K562 (cell line): Measurements from ENCODE around the gene SLC25A28. TPM values are rescaled to one million over a fixed set of nuclear protein-coding genes. Genes with fewer than 3 reads are reported as not detected.

Experiments
- BRD9 ChIP-seq: fragments of 450-650 bp; IDR thresholded peaks from 2 replicates; pipeline ENCODE4 v1.6.1; 2018; ENCODE audit warnings: low read depth; ENCODE audit not compliant: partially characterized antibody
- CBFB ChIP-seq: sonication (generic); formaldehyde crosslinking; IDR thresholded peaks from 2 replicates; pipeline ENCODE4 v1.4.0; 2020; ENCODE audit warnings: mild to moderate bottlenecking, missing genetic modification reagents
- FOXK1 ChIP-seq: sonication (generic); formaldehyde crosslinking; IDR thresholded peaks from 2 replicates; pipeline ENCODE4 v1.8.0; 2022; ENCODE audit warnings: missing genetic modification reagents, mild to moderate bottlenecking, borderline replicate concordance
- HMGN3 ChIP-seq: IDR thresholded peaks from 2 replicates; pipeline ENCODE4 v1.6.1; 2011; ENCODE audit warnings: borderline replicate concordance, low read depth, mild to moderate bottlenecking, mixed read lengths, low read length; ENCODE audit not compliant: insufficient read length; ENCODE audit errors: extremely low read depth
- KAT8 ChIP-seq: fragments of 450-650 bp; IDR thresholded peaks from 2 replicates; pipeline ENCODE4 v1.6.1; 2016; ENCODE audit warnings: low read depth, mild to moderate bottlenecking
- LCOR ChIP-seq: sonication (generic); formaldehyde crosslinking; IDR thresholded peaks from 2 replicates; pipeline ENCODE4 v1.8.0; 2022; ENCODE audit warnings: mild to moderate bottlenecking, missing genetic modification reagents
- MAFF ChIP-seq: IDR thresholded peaks from 2 replicates; pipeline ENCODE4 v1.6.1; 2012; ENCODE audit warnings: low read length, improper control_type of control experiment
- SAP30 ChIP-seq: fragments of 200-600 bp; sonication (generic); IDR thresholded peaks from 2 replicates; pipeline ENCODE4 v1.6.1; 2012; ENCODE audit warnings: borderline replicate concordance, low read depth, mild to moderate bottlenecking, moderate library complexity, low read length, control low read depth, inconsistent platforms; ENCODE audit not compliant: insufficient read depth, poor library complexity, severe bottlenecking
- STAG1 ChIP-seq: sonication (generic); formaldehyde crosslinking; IDR thresholded peaks from 2 replicates; pipeline ENCODE4 v1.5.0; 2020; ENCODE audit warnings: missing genetic modification reagents, borderline replicate concordance
- ZNF24 ChIP-seq: fragments of 450-650 bp; IDR thresholded peaks from 2 replicates; pipeline ENCODE4 v1.6.1; 2016
- ZNF512 ChIP-seq: IDR thresholded peaks from 2 replicates; pipeline ENCODE4 v1.6.1; 2016; ENCODE audit warnings: missing genetic modification characterization, missing compliant biosample characterization
- ZNF592 ChIP-seq: fragments of 450-650 bp; IDR thresholded peaks from 2 replicates; pipeline ENCODE4 v1.6.1; 2017; ENCODE audit warnings: antibody characterized with exemption, mild to moderate bottlenecking
- polyA plus RNA-seq, 8 experiments: library from polyadenylated mRNA; depleted of rRNA in 4 of 8; stranded (reverse) in 5 of 8; unstranded in 3 of 8; fragments of >200 nt; fragmentation: Nextera tagmentation in 2 of 8; fragmentation: Illumina TruSeq in 1 of 8; extraction: Ambion mirVana in 2 of 8; extraction: Trizol in 1 of 8; gene quantifications; 2 replicates each; pipeline versions ENCODE4 v1.2.1 to v1.2.3, GENCODE V29; 2011 to 2014; ENCODE audit warnings: inconsistent platforms in 1 of 8, missing spikeins in 1 of 8
- total RNA-seq, 7 experiments: library from RNA; depleted of rRNA in 6 of 7; stranded (reverse); fragments of >200 nt in 6 of 7; fragmentation: Illumina TruSeq in 2 of 7; extraction: Trizol in 2 of 7; gene quantifications; 2 replicates each; pipeline versions ENCODE4 v1.2.1 to v1.2.3, GENCODE V29; 2011 to 2021; ENCODE audit warnings: low replicate concordance in 1 of 7
- TF ChIP-seq, protein P1 (sequence below): fragments of 450-650 bp; IDR thresholded peaks from 2 replicates; pipeline ENCODE4 v1.6.1; 2016; ENCODE audit warnings: antibody characterized with exemption
- TF ChIP-seq, protein P2 (sequence below): fragments of 200-400 bp; formaldehyde crosslinking; IDR thresholded peaks from 2 replicates; pipeline ENCODE4 v1.6.1; 2017; ENCODE audit warnings: mild to moderate bottlenecking, low read depth, low read length, moderate library complexity

The SLC25A28 gene
- total and polyA plus RNA-seq, 9 of the 15 experiments (the other 6 are each of a cell fraction or from before 2014, with no cell fraction given), result 6.2 to 32.3 (median 18.8) TPM

DNA sequence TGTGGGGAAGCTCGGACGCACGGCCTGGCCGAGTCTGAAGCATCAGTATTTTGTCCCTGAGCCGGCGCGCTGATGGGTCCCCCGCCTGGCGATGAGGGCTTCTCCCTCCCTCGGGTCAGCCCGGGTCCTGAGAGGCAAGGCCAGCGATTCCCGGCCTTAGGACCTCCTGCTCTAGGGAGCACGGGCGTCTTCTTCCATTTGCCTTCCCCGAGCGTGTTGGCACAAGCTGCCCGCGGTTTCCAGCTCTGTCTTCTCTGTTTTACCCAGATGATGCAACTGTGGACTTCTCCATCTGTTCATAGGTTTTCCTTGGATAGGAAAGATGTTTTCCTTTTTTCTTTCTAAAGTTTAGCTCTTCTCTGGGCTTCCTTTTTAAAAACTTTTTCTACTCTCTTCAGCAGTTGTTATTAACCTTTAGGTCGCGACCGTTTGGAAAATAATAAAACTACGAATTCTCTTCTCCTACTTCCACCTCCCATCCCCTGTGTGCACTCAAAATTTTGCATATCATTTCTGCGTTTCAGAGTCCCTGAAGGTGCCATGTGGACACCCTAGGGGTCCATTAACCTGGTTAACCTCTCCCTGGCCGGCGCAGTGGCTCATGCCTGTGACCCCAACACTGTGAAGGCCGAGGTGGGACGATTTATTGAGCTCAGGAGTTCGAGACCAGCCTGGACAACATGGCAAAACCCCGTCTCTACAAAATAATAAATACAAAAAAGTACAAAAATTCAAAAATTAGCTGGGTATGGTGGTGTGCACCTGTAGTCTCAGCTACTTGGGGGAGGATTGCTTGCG, 1.4 kb upstream of the SLC25A28 start (continued):
- TF ChIP-seq HMGN3 (peak; percentile 31), BRD9 (peak; percentile 16), ZNF24 (no peak), MAFF (no peak), FOXK1 (no peak), ZNF512 (no peak), STAG1 (CRISPR knock-in tag) (no peak), CBFB (no peak), SAP30 (no peak), KAT8 (no peak), LCOR (CRISPR knock-in tag) (no peak; the same call in 1 of the 2 replicates), ZNF592 (no peak)
- TF ChIP-seq, protein P1, sequence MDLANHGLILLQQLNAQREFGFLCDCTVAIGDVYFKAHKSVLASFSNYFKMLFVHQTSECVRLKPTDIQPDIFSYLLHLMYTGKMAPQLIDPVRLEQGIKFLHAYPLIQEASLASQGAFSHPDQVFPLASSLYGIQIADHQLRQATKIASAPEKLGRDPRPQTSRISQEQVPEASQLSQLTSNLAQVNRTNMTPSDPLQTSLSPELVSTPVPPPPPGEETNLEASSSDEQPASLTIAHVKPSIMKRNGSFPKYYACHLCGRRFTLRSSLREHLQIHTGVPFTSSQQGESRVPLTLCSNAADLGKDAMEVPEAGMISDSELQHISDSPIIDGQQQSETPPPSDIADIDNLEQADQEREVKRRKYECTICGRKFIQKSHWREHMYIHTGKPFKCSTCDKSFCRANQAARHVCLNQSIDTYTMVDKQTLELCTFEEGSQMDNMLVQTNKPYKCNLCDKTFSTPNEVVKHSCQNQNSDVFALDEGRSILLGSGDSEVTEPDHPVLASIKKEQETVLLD, result no peak
- TF ChIP-seq, protein P2, sequence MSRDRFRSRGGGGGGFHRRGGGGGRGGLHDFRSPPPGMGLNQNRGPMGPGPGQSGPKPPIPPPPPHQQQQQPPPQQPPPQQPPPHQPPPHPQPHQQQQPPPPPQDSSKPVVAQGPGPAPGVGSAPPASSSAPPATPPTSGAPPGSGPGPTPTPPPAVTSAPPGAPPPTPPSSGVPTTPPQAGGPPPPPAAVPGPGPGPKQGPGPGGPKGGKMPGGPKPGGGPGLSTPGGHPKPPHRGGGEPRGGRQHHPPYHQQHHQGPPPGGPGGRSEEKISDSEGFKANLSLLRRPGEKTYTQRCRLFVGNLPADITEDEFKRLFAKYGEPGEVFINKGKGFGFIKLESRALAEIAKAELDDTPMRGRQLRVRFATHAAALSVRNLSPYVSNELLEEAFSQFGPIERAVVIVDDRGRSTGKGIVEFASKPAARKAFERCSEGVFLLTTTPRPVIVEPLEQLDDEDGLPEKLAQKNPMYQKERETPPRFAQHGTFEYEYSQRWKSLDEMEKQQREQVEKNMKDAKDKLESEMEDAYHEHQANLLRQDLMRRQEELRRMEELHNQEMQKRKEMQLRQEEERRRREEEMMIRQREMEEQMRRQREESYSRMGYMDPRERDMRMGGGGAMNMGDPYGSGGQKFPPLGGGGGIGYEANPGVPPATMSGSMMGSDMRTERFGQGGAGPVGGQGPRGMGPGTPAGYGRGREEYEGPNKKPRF, result no peak
